AG04450 (cell line): ENCODE measurements around the gene EID1. TPM values are rescaled to one million over a fixed set of nuclear protein-coding genes. Genes with fewer than 3 reads are reported as not detected.

Source experiments
- CTCF ChIA-PET: fragments of 300-600, 350-600 bp; formaldehyde crosslinking; extraction: SDS; loops from one replicate; lab custom pipeline; 2022; ENCODE audit warnings: antibody characterized with exemption, inconsistent platforms; lab: Charles Lee
- POLR2A ChIA-PET: fragments of 350-600 bp; formaldehyde crosslinking; extraction: SDS; loops from one replicate; lab custom pipeline; 2021; ENCODE audit warnings: antibody characterized with exemption, inconsistent platforms; lab: Yijun Ruan, JAX
- DNase-seq: peaks from one replicate; pipeline ENCODE4 v3.0.0-alpha.2; 2011; ENCODE audit warnings: low read depth, low spot score
- H3K27ac ChIP-seq: one replicate; pipeline ENCODE4 v1.5.1; 2012; ENCODE audit warnings: low read depth, low read length, control low read depth
- H3K27me3 ChIP-seq: one replicate; pipeline ENCODE4 v1.6.0; 2012; ENCODE audit warnings: low read length; ENCODE audit not compliant: control insufficient read depth, insufficient read depth
- H3K4me3 ChIP-seq: 2 replicates; pipeline ENCODE4 v1.5.1; 2011; ENCODE audit warnings: mild to moderate bottlenecking, low read depth, low read length, control low read depth
- H3K9me3 ChIP-seq: 2 replicates; pipeline ENCODE4 v1.5.1; 2012; ENCODE audit warnings: low read length; ENCODE audit not compliant: control insufficient read depth, insufficient read depth
- polyA plus RNA-seq: library from polyadenylated mRNA; depleted of rRNA; stranded (reverse); fragments of >200 nt; gene quantifications from 2 replicates; pipeline ENCODE4 v1.2.3, GENCODE V29; 2011; rRNA removed
- TF ChIP-seq, protein P1 (sequence below): IDR thresholded peaks from 2 replicates; pipeline ENCODE4 v1.5.1; 2011; ENCODE audit warnings: low read depth, low read length, control low read depth, inconsistent platforms

EID1 gene
- polyA plus RNA-seq, 1 experiment, result 348 TPM

DNA sequence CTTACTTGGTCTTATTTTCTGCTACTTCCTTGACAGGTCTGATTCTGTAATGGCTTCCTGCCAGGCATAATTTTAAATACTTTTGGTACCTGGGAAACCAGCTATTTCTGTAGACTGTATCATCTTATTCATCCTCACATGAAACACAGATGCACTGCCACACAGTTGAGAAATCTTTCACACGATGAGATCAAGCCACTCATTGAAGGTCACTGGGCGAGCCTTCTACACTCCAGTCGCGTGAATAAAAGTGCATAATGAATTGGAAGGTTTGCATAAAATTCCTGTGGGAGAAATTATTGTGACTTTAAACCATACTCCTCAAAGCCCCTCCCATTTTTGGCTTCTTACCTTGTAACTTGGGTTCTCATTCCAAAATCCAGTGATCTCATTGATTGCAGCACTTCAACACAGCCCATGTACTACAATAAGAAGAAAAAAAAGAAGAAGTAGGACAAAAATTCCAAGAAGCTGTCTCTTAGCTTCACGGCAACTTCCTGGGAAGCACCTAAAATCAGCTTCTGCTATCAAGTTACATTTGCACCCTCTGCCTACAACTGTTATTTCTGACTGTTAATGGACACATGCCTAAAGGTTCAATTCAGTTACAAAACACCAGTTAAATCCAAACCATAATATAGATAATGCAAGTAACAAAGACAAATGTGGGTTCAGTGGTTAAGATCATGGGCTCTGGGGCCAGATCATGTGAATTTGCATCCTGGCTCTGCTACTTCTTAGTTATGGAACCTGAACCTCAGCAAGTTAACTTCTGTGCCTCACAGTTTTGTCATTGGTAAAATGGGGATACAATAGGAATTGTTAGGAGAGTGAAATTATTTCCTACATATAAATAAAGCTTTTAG lies 46.8 kb downstream of the EID1 start:
- Histone ChIP-seq H3K4me3 (no peak overlapping the region), H3K27me3 (no peaks in the 10 kb centered on the region), H3K9me3 (no peaks in the 10 kb centered on the region), H3K27ac (no peak overlapping the region)
- TF ChIP-seq, protein P1, sequence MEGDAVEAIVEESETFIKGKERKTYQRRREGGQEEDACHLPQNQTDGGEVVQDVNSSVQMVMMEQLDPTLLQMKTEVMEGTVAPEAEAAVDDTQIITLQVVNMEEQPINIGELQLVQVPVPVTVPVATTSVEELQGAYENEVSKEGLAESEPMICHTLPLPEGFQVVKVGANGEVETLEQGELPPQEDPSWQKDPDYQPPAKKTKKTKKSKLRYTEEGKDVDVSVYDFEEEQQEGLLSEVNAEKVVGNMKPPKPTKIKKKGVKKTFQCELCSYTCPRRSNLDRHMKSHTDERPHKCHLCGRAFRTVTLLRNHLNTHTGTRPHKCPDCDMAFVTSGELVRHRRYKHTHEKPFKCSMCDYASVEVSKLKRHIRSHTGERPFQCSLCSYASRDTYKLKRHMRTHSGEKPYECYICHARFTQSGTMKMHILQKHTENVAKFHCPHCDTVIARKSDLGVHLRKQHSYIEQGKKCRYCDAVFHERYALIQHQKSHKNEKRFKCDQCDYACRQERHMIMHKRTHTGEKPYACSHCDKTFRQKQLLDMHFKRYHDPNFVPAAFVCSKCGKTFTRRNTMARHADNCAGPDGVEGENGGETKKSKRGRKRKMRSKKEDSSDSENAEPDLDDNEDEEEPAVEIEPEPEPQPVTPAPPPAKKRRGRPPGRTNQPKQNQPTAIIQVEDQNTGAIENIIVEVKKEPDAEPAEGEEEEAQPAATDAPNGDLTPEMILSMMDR, result no peak
- DNase-seq, result no peak
- ChIA-PET POLR2A (no interaction called here), CTCF (interaction anchor here (0.7 kb wide), 1 partner anchor 51 kb away, joined by 3 read pairs; no protein-coding TSS in a partner anchor)

DNA sequence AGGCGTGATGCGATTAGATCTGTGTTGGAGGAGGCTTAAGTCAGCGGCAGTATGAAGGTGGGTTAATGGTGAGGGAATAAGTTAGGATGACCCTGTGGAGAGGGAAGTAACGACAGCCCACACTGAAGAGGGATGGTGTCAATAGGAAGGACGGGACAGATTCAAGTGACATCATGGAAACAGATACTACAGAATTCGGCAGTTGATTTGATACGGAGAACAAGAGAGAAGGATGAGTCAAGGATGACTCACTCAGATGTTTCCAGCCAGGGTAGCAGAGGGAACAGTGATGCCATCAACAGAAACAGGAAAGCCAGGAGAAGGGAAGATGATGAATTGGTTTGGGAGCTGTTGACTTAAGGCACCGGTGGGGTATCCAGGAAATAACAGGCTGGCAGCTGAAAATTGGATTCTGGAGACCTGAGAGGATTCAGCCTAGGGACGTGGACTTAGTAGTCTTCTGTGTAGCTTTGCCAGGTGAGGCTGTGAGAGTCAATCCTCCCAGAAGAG lies 47.8 kb downstream of the EID1 start:
- H3K9me3 ChIP-seq, result no peaks in the 10 kb centered on the region
- POLR2A ChIA-PET, result interaction anchor here (0.9 to 1.3 kb wide), 2 partner anchors 11 to 50 kb away, joined by 3 read pairs; no protein-coding TSS in a partner anchor
- DNase-seq, result peak; percentile 62
- H3K27ac ChIP-seq, result peak overlapping the region; percentile 62
- CTCF ChIA-PET, result interaction anchor here (0.7 kb wide), 1 partner anchor 28 kb away, joined by 3 read pairs; no protein-coding TSS in a partner anchor
- TF ChIP-seq, protein P1, result no peak
- H3K27me3 ChIP-seq, result no peaks in the 10 kb centered on the region
- H3K4me3 ChIP-seq, result no peak overlapping the region

DNA sequence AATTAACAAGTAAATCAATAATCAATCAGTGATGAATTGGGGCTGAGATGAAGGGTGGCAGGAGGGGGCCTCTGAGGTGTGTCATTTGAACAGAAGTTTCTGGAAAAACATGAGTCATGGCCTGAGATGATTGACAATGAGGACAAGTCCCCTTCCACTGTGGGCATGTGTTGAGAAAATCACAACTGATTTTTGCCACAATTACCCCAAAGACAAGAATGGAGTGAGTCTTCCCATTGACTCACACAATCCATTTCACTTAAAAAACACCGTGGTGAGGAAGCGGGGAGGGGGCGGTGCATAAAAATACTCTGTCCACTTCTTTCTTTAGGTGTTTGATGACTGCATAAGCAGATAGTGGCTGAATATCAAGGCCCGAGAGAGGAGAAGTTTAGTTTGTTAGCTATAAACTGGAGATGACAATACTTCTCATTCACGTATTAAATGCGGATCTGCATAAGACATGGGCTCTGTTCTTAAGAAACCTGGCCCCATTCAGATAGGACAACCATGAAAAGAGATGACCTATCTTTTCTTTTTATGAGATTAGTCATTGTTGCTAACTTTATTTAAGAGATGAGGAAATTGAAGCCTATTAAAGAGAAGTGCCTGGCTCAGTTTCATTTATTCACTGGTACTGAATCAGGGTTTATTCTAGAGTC lies 51.1 kb downstream of the EID1 start:
- no peaks in the 10 kb centered on the region for H3K27me3 ChIP-seq
- no peak overlapping the region for H3K27ac ChIP-seq
- no peak overlapping the region for H3K4me3 ChIP-seq
- no peaks in the 10 kb centered on the region for H3K9me3 ChIP-seq
- ChIA-PET CTCF (interaction anchor here (0.6 kb wide), 1 partner anchor 250 kb away, joined by 3 read pairs; no protein-coding TSS in a partner anchor), POLR2A (no interaction called here)
- TF ChIP-seq, protein P1, result no peak
- no peak for DNase-seq

GRCh38 chr15:48929661-48930060 lies 51.7 kb downstream of the EID1 start:
- Histone ChIP-seq H3K27ac (no peak overlapping the region), H3K9me3 (no peaks in the 10 kb centered on the region), H3K4me3 (no peak overlapping the region), H3K27me3 (no peaks in the 10 kb centered on the region)
- TF ChIP-seq, protein P1, result no peak
- CTCF ChIA-PET, result interaction anchor here (0.6 to 1.0 kb wide), 2 partner anchors 46 to 250 kb away, joined by 3 read pairs; no protein-coding TSS in a partner anchor
- POLR2A ChIA-PET, result no interaction called here
- no peak for DNase-seq

Other genes starting within 250 kb of the EID1 start
- 424 and 530 TPM in 2 replicates for gene FBN1, start 232.4 kb upstream of the EID1 start, polyA plus RNA-seq
- gene CEP152, start 67.1 kb upstream of the EID1 start, polyA plus RNA-seq, result 1.7 and 2.3 TPM in 2 replicates
- gene SHC4, start 85.8 kb downstream of the EID1 start, polyA plus RNA-seq, result 5.1 TPM in 2 replicates
- gene SECISBP2L, start 168.3 kb downstream of the EID1 start, polyA plus RNA-seq, result 41.3 and 42.7 TPM in 2 replicates